ENCODE measurements around the gene CADPS2.

DNA sequence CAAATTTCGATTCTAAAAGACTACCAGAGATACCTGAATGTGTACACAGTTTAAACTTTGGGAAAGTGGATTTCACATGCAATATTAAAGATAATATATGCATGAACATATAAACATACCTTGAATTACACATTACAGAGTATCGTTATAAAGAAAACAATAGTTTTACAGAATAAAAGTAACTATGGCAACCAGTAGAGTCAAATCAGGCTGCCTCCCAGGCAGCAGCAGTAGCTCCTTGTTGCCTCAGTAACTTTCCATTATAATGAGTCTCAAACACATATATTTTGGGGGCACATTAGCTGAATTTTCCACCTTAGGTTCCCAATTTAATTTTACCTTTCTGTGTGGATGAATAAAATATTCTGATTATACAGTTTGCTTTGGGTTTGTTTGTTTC, 417.3 kb downstream of the CADPS2 start:
- TF ChIP-seq, protein P1, sequence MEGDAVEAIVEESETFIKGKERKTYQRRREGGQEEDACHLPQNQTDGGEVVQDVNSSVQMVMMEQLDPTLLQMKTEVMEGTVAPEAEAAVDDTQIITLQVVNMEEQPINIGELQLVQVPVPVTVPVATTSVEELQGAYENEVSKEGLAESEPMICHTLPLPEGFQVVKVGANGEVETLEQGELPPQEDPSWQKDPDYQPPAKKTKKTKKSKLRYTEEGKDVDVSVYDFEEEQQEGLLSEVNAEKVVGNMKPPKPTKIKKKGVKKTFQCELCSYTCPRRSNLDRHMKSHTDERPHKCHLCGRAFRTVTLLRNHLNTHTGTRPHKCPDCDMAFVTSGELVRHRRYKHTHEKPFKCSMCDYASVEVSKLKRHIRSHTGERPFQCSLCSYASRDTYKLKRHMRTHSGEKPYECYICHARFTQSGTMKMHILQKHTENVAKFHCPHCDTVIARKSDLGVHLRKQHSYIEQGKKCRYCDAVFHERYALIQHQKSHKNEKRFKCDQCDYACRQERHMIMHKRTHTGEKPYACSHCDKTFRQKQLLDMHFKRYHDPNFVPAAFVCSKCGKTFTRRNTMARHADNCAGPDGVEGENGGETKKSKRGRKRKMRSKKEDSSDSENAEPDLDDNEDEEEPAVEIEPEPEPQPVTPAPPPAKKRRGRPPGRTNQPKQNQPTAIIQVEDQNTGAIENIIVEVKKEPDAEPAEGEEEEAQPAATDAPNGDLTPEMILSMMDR (IDR thresholded peaks at IDR 0.05), result no peak
- TF ChIP-seq POLR2A (IDR thresholded peaks at IDR 0.05) (no peak), POLR2AphosphoS5 (IDR thresholded peaks at IDR 0.05) (no peak), EP300 (IDR thresholded peaks at IDR 0.05) (no peak)
